WTC11 (cell line): Measurements from ENCODE around the gene RPS29. TPM values are rescaled to one million over a fixed set of nuclear protein-coding genes. Genes with fewer than 3 reads are reported as not detected.

Experiments used
- ATAC-seq: fragments of 200-7000 bp; cut with Tn5 transposase; 2 replicates; pipeline ENCODE4 v1.10.0; 2021; ENCODE audit warnings: mild to moderate bottlenecking, moderate library complexity
- CTCF ChIA-PET: fragments of 300-600 bp; sonication (Branson Sonifier 250); formaldehyde crosslinking; loops from one replicate; lab custom pipeline; 2021; ENCODE audit warnings: antibody characterized with exemption; lab: Charles Lee
- POLR2A ChIA-PET: fragments of 350-600 bp; sonication (Branson Sonifier 250); formaldehyde crosslinking; loops from one replicate; lab custom pipeline; 2021; ENCODE audit warnings: antibody characterized with exemption; lab: Charles Lee
- DNase-seq: peaks from one replicate; pipeline ENCODE4 v3.0.0; 2021; ENCODE audit warnings: low spot score
- H3K27ac Mint-ChIP-seq: 2 replicates; pipeline ENCODE4 v1.8.0; 2021; ENCODE audit warnings: mixed read lengths
- H3K27me3 Mint-ChIP-seq: 2 replicates; pipeline ENCODE4 v1.8.0; 2021; ENCODE audit warnings: low read depth, mild to moderate bottlenecking, moderate library complexity, mixed read lengths
- H3K36me3 Mint-ChIP-seq: 2 replicates; pipeline ENCODE4 v1.8.0; 2021; ENCODE audit warnings: mixed read lengths
- H3K4me1 Mint-ChIP-seq: 2 replicates; pipeline ENCODE4 v1.8.0; 2022; ENCODE audit warnings: mixed read lengths
- H3K4me3 Mint-ChIP-seq: 2 replicates; pipeline ENCODE4 v1.8.0; 2021; ENCODE audit warnings: mild to moderate bottlenecking, moderate library complexity, mixed read lengths
- H3K9me3 Mint-ChIP-seq: 2 replicates; pipeline ENCODE4 v1.8.0; 2021; ENCODE audit warnings: mixed read lengths
- ARID4B ChIP-seq: sonication (generic); formaldehyde crosslinking; IDR thresholded peaks from 2 replicates; pipeline ENCODE4 v1.8.0; 2023; ENCODE audit warnings: missing genetic modification reagents, mild to moderate bottlenecking, borderline replicate concordance
- CBFB ChIP-seq: sonication (generic); formaldehyde crosslinking; IDR thresholded peaks from 2 replicates; pipeline ENCODE4 v1.8.1; 2022; ENCODE audit warnings: mild to moderate bottlenecking, low read depth, missing genetic modification reagents
- CDX4 ChIP-seq: fragments of 250-450 bp; sonication (Bioruptor Pico); IDR thresholded peaks from 2 replicates; pipeline ENCODE4 v1.9.0; 2021; ENCODE audit warnings: moderate library complexity, mild to moderate bottlenecking, inconsistent platforms, borderline replicate concordance
- E2F5 ChIP-seq: sonication (generic); formaldehyde crosslinking; IDR thresholded peaks from 2 replicates; pipeline ENCODE4 v1.8.1; 2022; ENCODE audit warnings: mild to moderate bottlenecking, moderate library complexity, missing genetic modification reagents
- ELF4 ChIP-seq: sonication (generic); formaldehyde crosslinking; IDR thresholded peaks from 2 replicates; pipeline ENCODE4 v1.8.1; 2022; ENCODE audit warnings: low read depth, mild to moderate bottlenecking, moderate library complexity, missing genetic modification reagents
- GTF2I ChIP-seq: fragments of 250-450 bp; sonication (Bioruptor Pico); conservative IDR thresholded peaks from 2 replicates; pipeline ENCODE4 v1.4.0; 2021; ENCODE audit warnings: mild to moderate bottlenecking
- KAT7 ChIP-seq: sonication (generic); formaldehyde crosslinking; IDR thresholded peaks from 2 replicates; pipeline ENCODE4 v1.8.1; 2023; ENCODE audit warnings: missing genetic modification reagents, mild to moderate bottlenecking, borderline replicate concordance
- MXD4 ChIP-seq: fragments of 250-450 bp; sonication (Bioruptor Pico); IDR thresholded peaks from 2 replicates; pipeline ENCODE4 v1.8.0; 2021; ENCODE audit warnings: mild to moderate bottlenecking, moderate library complexity, borderline replicate concordance
- SMAD4 ChIP-seq: sonication (generic); formaldehyde crosslinking; IDR thresholded peaks from 2 replicates; pipeline ENCODE4 v1.8.0; 2022; ENCODE audit warnings: mild to moderate bottlenecking, missing genetic modification reagents
- USF1 ChIP-seq: sonication (generic); formaldehyde crosslinking; IDR thresholded peaks from 2 replicates; pipeline ENCODE4 v1.8.0; 2022; ENCODE audit warnings: mild to moderate bottlenecking, missing genetic modification reagents
- USF2 ChIP-seq: sonication (generic); formaldehyde crosslinking; IDR thresholded peaks from 2 replicates; pipeline ENCODE4 v1.8.1; 2023; ENCODE audit warnings: mild to moderate bottlenecking, missing genetic modification reagents, moderate library complexity
- ZNF121 ChIP-seq: sonication (generic); formaldehyde crosslinking; IDR thresholded peaks from 2 replicates; pipeline ENCODE4 v1.8.0; 2023; ENCODE audit warnings: missing genetic modification reagents
- ZNF263 ChIP-seq: sonication (generic); formaldehyde crosslinking; IDR thresholded peaks from 2 replicates; pipeline ENCODE4 v1.8.1; 2022; ENCODE audit warnings: low read depth, mild to moderate bottlenecking, moderate library complexity, missing genetic modification reagents
- ZNF281 ChIP-seq: sonication (generic); formaldehyde crosslinking; IDR thresholded peaks from 2 replicates; pipeline ENCODE4 v1.8.0; 2023; ENCODE audit warnings: mild to moderate bottlenecking, missing genetic modification reagents
- total RNA-seq: library from RNA; stranded (reverse); gene quantifications from 3 replicates; pipeline ENCODE4 v1.2.3, GENCODE V29; 2021

Gene RPS29
- total RNA-seq, 1 experiment from 2014 or later: 2,168 TPM

GRCh38 chr14:49550286-49551184 lies 35.6 kb downstream of the RPS29 start:
- ATAC-seq (peak; percentile 24; the same call in 1 of the 2 replicates), DNase-seq (no peak)
- ChIA-PET CTCF (interaction anchor here (0.6 to 2.8 kb wide), 25 partner anchors 17 to 1133 kb away, joined by 3 to 76 read pairs (median 5); partner anchors contain the start of gene RPS29), POLR2A (interaction anchor here (0.7 to 1.0 kb wide), 2 partner anchors 10 to 312 kb away, joined by 3 read pairs; no protein-coding TSS in a partner anchor)
- H3K27ac Mint-ChIP-seq: no peak overlapping the region
- peaks cover 41% of the 10 kb centered on the region for H3K4me1 Mint-ChIP-seq
- TF ChIP-seq CDX4 (CRISPR knock-in tag) (no peak), MXD4 (CRISPR knock-in tag) (no peak), ZNF263 (CRISPR knock-in tag) (no peak), ELF4 (no peak), ZNF281 (CRISPR knock-in tag) (no peak), SMAD4 (CRISPR knock-in tag) (no peak), USF1 (CRISPR knock-in tag) (no peak), USF2 (CRISPR knock-in tag) (no peak), E2F5 (CRISPR knock-in tag) (no peak)
- H3K27me3 Mint-ChIP-seq: no peaks in the 10 kb centered on the region; the same call in 1 of the 2 replicates
- peaks cover 12% of the 10 kb centered on the region for H3K36me3 Mint-ChIP-seq
- peaks cover 22% of the 10 kb centered on the region for H3K9me3 Mint-ChIP-seq
- peak overlapping the region; percentile 33; the same call in 1 of the 2 replicates for H3K4me3 Mint-ChIP-seq

DNA sequence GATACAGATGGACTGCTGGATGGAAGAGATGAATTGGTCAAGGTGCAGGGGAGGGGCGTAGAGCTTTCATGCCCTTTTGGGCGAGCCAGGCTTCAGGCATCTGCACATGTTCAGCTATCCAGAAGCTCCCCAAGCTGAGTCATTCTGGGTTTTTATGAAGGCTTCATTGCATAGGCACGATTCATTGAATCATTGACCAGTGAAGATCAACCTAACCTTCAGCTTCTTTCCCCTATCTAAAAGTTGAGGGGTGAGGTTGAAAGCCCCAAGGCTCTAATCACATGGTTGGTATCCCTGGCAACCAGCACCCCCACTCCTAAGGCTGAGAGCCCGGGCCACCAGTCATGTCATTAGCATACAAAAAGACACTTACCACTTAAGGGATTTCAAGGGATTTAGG lies 36.3 kb downstream of the RPS29 start:
- peaks cover 9% of the 10 kb centered on the region for H3K36me3 Mint-ChIP-seq
- DNase-seq: peak; percentile 54
- POLR2A ChIA-PET: interaction anchor here (1.0 kb wide), 1 partner anchor 9 kb away, joined by 3 read pairs; no protein-coding TSS in a partner anchor
- TF ChIP-seq USF2 (CRISPR knock-in tag) (peak; percentile 57), CBFB (no peak)
- TF ChIP-seq, all 79 proteins: peak for 1
- CTCF ChIA-PET: interaction anchor here (0.6 to 2.8 kb wide), 16 partner anchors 18 to 243 kb away, joined by 3 to 76 read pairs (median 6); partner anchors contain the start of gene RPS29
- Mint-ChIP-seq H3K4me1 (peaks cover 41% of the 10 kb centered on the region), H3K27ac (no peak overlapping the region), H3K9me3 (peaks cover 17% of the 10 kb centered on the region), H3K4me3 (peak overlapping the region; percentile 33), H3K27me3 (no peaks in the 10 kb centered on the region; the same call in 1 of the 2 replicates)
- ATAC-seq: peak; percentile 87

DNA sequence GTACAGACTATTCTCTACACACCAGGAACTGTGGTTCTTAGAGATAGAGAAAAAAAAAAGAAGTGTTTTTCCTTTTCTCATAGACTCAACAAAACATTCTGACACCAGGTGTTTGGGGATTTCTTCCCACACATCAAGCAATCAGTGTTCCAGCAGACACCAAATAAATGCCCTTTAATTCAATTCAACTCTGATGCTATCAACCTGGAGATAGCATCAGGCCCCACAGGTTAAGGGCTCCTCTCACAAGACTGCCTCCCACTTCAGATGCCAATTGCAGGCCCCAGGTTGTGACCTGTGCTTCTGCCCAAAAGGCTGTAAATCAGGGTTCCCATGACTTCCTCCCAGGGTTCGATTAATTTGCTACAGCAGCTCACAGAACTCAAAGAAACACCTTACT lies 36.7 kb downstream of the RPS29 start:
- ATAC-seq: peak; percentile 7; the same call in 1 of the 2 replicates
- DNase-seq: no peak
- Mint-ChIP-seq H3K4me3 (peak overlapping the region; percentile 33; the same call in 1 of the 2 replicates), H3K4me1 (peaks cover 41% of the 10 kb centered on the region), H3K9me3 (peaks cover 17% of the 10 kb centered on the region), H3K27ac (no peak overlapping the region), H3K27me3 (no peaks in the 10 kb centered on the region; the same call in 1 of the 2 replicates), H3K36me3 (peaks cover 9% of the 10 kb centered on the region)
- POLR2A ChIA-PET: no interaction called here
- CTCF ChIA-PET: interaction anchor here (1.6 to 2.8 kb wide), 9 partner anchors 18 to 243 kb away, joined by 5 to 76 read pairs (median 8); partner anchors contain the start of gene RPS29
- TF ChIP-seq KAT7 (CRISPR knock-in tag) (no peak), GTF2I (CRISPR knock-in tag) (no peak), E2F5 (CRISPR knock-in tag) (no peak), ZNF121 (CRISPR knock-in tag) (no peak), ARID4B (CRISPR knock-in tag) (no peak)
